ENCODE measurements around the gene TBC1D13. TPM values are rescaled to one million over a fixed set of nuclear protein-coding genes. Genes with fewer than 3 reads are reported as not detected.

Gene TBC1D13
- total and polyA plus RNA-seq, 9 of the 15 experiments (the other 6 are each of a cell fraction or from before 2014, with no cell fraction given) = 2.3 to 28.7 (median 11.4) TPM

DNA sequence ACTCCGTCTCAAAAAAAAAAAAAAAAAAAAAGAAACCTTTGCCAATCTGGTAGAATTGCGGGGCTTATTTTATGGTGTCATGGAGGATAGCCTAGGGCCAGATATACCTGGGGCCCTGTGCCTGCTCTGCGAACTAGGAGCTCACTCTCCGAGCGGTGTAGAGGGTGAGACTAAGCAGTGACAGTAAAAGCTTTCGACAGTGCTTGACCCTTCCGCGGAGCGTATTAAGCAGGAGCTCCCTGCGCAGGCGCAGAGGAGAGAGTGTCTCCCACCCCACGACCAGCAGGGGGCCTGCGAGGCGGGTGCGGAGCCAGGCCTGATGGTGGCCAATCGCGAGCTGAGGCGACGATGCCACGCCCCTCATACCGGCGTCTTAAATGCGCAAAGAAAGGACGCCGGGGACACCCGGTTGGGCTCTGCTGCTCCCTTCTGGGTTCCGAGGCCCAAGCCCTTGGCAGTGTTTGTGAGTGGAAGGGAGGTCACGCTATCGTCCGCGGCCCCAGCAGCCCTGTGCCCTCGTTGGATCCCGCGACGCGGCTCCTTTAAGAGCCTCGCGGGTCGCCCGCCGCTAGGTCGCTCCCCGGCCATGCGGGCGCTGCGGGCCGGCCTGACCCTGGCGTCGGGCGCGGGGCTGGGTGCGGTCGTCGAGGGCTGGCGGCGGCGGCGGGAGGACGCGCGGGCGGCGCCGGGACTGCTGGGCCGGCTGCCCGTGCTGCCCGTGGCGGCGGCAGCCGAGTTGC, 31.2 kb downstream of the TBC1D13 start, which contains the start of gene ENDOG:
Gene ENDOG, plus strand, starts transcription at position 402 of the 740 bp plus-strand sequence. Its CDS starts 185 bp downstream, at position 587.
- intact Hi-C loops (cut with micrococcal nuclease) = loop anchor here (1.0 to 5.0 kb wide), 3 partner anchors 44 to 85 kb away; no protein-coding TSS in a partner anchor
- BruUV-seq (replicated peaks) = no TSS peak
- H3K9me3 ChIP-seq (replicated peaks; ENCODE audit: control insufficient read depth, insufficient read depth, low read depth, low read length) = no peaks in the 10 kb centered on the region
- peak within 1 kb of the TSS; percentile 97 for H2AFZ ChIP-seq (ENCODE audit: low read depth, low read length)
- peak within 1 kb of the TSS; percentile 70 to 99 for H3K9ac ChIP-seq (ENCODE audit: insufficient read depth in 1 of 2, low read depth in 2 of 2, low read length in 2 of 2)
- FAIRE-seq (peak; percentile 99), DNase-seq (ENCODE audit: extremely low read depth in 1 of 4, low spot score in 3 of 4) (peak; percentile 97 to 100 (median 98)), ATAC-seq (peak; percentile 87)
- in situ Hi-C loops (cut with MboI) = no loop called here
- peaks cover 4 to 51% of the 10 kb centered on the region in 2 experiments; a peak in 3 of 5 replicates for H3K4me1 ChIP-seq (replicated peaks in 1 of 2; ENCODE audit: control insufficient read depth in 2 of 2, insufficient read depth in 2 of 2, low read length in 2 of 2)
- peak within 1 kb of the TSS; percentile 70 for H3K4me3 ChIP-seq
- peak within 1 kb of the TSS; percentile 98 for H3K4me2 ChIP-seq (ENCODE audit: insufficient read depth, low read length)
- H3K27ac ChIP-seq (ENCODE audit: extremely low read depth, low read depth, low read length) = peak within 1 kb of the TSS; percentile 84
- no peaks in the 10 kb centered on the region for H3K27me3 ChIP-seq (ENCODE audit: control insufficient read depth in 2 of 2, insufficient read depth in 2 of 2, low read length in 2 of 2)
- peaks cover 20% of the 10 kb centered on the region for H3K79me2 ChIP-seq (ENCODE audit: control insufficient read depth, insufficient read depth, low read length)
- WGBS (ENCODE audit: insufficient coverage, low coverage, missing lambda C conversion rate) = 1% methylated on average over 46 of the region's 70 CpGs
- ChIA-PET POLR2A (interaction anchor here (0.5 to 3.9 kb wide), 15 partner anchors 8 to 1104 kb away, joined by 3 to 48 read pairs (median 4); partner anchors contain the start of genes SPOUT1 and ZDHHC12), CTCF (ENCODE audit: low intra/inter-chr PET ratio) (interaction anchor here (0.6 to 1.6 kb wide), 2 partner anchors 85 to 218 kb away, joined by 5 read pairs; partner anchors contain the start of gene MIGA2)
- H4K20me1 ChIP-seq (replicated peaks; ENCODE audit: control insufficient read depth, insufficient read depth, low read length) = peaks cover 14% of the 10 kb centered on the region
- H3K9me1 ChIP-seq (ENCODE audit: control insufficient read depth, insufficient read depth, low read length) = no peaks in the 10 kb centered on the region
- H3K36me3 ChIP-seq (ENCODE audit: control insufficient read depth, insufficient read depth, low read length) = peaks cover 34% of the 10 kb centered on the region
- TF ChIP-seq, protein P1, sequence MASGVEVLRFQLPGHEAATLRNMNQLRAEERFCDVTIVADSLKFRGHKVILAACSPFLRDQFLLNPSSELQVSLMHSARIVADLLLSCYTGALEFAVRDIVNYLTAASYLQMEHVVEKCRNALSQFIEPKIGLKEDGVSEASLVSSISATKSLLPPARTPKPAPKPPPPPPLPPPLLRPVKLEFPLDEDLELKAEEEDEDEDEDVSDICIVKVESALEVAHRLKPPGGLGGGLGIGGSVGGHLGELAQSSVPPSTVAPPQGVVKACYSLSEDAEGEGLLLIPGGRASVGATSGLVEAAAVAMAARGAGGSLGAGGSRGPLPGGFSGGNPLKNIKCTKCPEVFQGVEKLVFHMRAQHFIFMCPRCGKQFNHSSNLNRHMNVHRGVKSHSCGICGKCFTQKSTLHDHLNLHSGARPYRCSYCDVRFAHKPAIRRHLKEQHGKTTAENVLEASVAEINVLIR (CRISPR knock-in tag; IDR thresholded peaks at IDR 0.05) = 0 out of 2 replicates have a peak, but pooled peaks have one; percentile 43
- TF ChIP-seq, protein P2, sequence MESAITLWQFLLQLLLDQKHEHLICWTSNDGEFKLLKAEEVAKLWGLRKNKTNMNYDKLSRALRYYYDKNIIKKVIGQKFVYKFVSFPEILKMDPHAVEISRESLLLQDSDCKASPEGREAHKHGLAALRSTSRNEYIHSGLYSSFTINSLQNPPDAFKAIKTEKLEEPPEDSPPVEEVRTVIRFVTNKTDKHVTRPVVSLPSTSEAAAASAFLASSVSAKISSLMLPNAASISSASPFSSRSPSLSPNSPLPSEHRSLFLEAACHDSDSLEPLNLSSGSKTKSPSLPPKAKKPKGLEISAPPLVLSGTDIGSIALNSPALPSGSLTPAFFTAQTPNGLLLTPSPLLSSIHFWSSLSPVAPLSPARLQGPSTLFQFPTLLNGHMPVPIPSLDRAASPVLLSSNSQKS (CRISPR knock-in tag; IDR thresholded peaks at IDR 0.05) = no peak
- TF ChIP-seq POLR2G (IDR thresholded peaks at IDR 0.05; ENCODE audit: low read depth, low read length) (peak; percentile 94), ESRRA (IDR thresholded peaks at IDR 0.05; ENCODE audit: borderline replicate concordance, low read depth) (peak; percentile 75), KHSRP (IDR thresholded peaks at IDR 0.05) (no peak), SRF (CRISPR knock-in tag; IDR thresholded peaks at IDR 0.05) (peak in 1 of 2 experiments; percentile 47; a peak in 1 of 4 replicates), KLF13 (tag; IDR thresholded peaks at IDR 0.05; ENCODE audit: borderline replicate concordance, low read depth) (peak; percentile 70; the same call in 1 of the 2 replicates), CXXC5 (CRISPR knock-in tag; IDR thresholded peaks at IDR 0.05) (peak; percentile 92), ELF1 (tag; IDR thresholded peaks at IDR 0.05) (no peak), SOX6 (IDR thresholded peaks at IDR 0.05) (peak; percentile 42), TARDBP (IDR thresholded peaks at IDR 0.05) (no peak), ZNF197 (CRISPR knock-in tag; IDR thresholded peaks at IDR 0.05; ENCODE audit: low read depth) (no peak), ZC3H11A (IDR thresholded peaks at IDR 0.05; ENCODE audit: low read depth, low read length) (no peak), KLF1 (tag; IDR thresholded peaks at IDR 0.05) (peak; percentile 68; the same call in 1 of the 2 replicates)
- TF ChIP-seq, protein P3, sequence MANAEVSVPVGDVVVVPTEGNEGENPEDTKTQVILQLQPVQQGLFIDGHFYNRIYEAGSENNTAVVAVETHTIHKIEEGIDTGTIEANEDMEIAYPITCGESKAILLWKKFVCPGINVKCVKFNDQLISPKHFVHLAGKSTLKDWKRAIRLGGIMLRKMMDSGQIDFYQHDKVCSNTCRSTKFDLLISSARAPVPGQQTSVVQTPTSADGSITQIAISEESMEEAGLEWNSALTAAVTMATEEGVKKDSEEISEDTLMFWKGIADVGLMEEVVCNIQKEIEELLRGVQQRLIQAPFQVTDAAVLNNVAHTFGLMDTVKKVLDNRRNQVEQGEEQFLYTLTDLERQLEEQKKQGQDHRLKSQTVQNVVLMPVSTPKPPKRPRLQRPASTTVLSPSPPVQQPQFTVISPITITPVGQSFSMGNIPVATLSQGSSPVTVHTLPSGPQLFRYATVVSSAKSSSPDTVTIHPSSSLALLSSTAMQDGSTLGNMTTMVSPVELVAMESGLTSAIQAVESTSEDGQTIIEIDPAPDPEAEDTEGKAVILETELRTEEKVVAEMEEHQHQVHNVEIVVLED (CRISPR knock-in tag; IDR thresholded peaks at IDR 0.05) = peak; percentile 62; the same call in 1 of the 2 replicates
- TF ChIP-seq, protein P4, sequence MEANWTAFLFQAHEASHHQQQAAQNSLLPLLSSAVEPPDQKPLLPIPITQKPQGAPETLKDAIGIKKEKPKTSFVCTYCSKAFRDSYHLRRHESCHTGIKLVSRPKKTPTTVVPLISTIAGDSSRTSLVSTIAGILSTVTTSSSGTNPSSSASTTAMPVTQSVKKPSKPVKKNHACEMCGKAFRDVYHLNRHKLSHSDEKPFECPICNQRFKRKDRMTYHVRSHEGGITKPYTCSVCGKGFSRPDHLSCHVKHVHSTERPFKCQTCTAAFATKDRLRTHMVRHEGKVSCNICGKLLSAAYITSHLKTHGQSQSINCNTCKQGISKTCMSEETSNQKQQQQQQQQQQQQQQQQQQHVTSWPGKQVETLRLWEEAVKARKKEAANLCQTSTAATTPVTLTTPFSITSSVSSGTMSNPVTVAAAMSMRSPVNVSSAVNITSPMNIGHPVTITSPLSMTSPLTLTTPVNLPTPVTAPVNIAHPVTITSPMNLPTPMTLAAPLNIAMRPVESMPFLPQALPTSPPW (CRISPR knock-in tag; IDR thresholded peaks at IDR 0.05) = peak; percentile 26; the same call in 1 of the 2 replicates
